ENCODE data around the gene ENOX1. TPM values are rescaled to one million over a fixed set of nuclear protein-coding genes. Genes with fewer than 3 reads are reported as not detected.
A peak's percentile ranks its signal among the peaks of the same experiment; 100 is the strongest.

The ENOX1 gene
- total and polyA plus RNA-seq, 4 donors = 0.33 to 7.7 (median 1.1) TPM

DNA sequence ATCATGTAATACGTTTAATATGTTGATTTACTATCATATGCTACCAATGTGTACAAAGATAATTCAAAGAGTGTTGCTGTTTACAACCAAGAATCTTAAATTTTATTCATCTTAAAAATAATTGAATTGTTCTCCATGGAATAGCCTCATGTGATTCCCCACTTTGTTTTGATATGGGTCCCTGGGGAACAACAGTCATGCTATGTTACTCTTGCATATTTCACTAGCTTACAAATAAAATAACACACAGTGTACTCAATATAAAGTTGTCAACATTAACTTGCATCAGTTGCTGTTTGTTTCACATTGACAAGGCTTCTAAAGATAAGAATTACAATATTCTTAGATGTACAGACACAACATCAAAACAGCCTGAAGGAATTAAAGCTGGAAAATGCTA lies 2.3 kb downstream of the ENOX1 start:
- ATAC-seq (ENCODE audit: insufficient read depth, low FRiP score) = no peak
- TF ChIP-seq, protein P1, sequence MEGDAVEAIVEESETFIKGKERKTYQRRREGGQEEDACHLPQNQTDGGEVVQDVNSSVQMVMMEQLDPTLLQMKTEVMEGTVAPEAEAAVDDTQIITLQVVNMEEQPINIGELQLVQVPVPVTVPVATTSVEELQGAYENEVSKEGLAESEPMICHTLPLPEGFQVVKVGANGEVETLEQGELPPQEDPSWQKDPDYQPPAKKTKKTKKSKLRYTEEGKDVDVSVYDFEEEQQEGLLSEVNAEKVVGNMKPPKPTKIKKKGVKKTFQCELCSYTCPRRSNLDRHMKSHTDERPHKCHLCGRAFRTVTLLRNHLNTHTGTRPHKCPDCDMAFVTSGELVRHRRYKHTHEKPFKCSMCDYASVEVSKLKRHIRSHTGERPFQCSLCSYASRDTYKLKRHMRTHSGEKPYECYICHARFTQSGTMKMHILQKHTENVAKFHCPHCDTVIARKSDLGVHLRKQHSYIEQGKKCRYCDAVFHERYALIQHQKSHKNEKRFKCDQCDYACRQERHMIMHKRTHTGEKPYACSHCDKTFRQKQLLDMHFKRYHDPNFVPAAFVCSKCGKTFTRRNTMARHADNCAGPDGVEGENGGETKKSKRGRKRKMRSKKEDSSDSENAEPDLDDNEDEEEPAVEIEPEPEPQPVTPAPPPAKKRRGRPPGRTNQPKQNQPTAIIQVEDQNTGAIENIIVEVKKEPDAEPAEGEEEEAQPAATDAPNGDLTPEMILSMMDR (IDR thresholded peaks at IDR 0.05; ENCODE audit: control extremely low read depth, extremely low read depth) = no peak
- Histone ChIP-seq H3K27me3 (ENCODE audit: control insufficient read depth in 3 of 3, insufficient read depth in 3 of 3, low read length in 2 of 3) (no peaks in the 10 kb centered on the region), H3K9me3 (ENCODE audit: control insufficient read depth in 4 of 4, insufficient read depth in 3 of 4, low read length in 3 of 4) (no peaks in the 10 kb centered on the region), H3K9ac (ENCODE audit: insufficient read depth in 1 of 2, low read length in 2 of 2) (no peak overlapping the region), H3K4me3 (no peak overlapping the region), H3K36me3 (ENCODE audit: control insufficient read depth in 4 of 4, insufficient read depth in 4 of 4, low read length in 4 of 4) (no peaks in the 10 kb centered on the region), H3K27ac (ENCODE audit: low read depth in 1 of 2, low read length in 1 of 2) (no peak overlapping the region), H3K4me1 (ENCODE audit: control insufficient read depth in 5 of 5, insufficient read depth in 5 of 5, low read length in 5 of 5) (peaks cover 0 to 17% (median 6%) of the 10 kb centered on the region in 5 donors)
- no peak for DNase-seq
- 87 to 90% methylated on average over 1 of the region's 1 CpG for WGBS, 2 donors

DNA sequence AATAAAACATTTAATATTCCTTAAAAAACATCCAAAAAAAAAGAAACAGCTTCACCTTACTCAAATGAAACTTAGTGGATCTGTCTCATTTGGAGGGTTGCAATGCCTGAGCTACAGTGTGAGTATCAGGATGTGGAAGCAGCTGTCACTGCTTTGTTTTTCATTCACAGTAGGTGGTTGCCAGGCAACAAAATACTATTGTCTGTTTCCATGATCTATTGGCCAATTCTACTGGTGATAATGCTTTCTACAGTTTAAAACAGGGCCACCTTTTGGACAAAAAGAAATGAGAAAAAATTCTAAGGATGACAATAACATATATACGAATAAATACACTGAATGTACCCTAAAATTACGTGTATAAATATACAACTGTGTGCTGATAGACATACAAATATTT lies 3.0 kb downstream of the ENOX1 start:
- peak; percentile 33 to 78 (median 69) for DNase-seq

DNA sequence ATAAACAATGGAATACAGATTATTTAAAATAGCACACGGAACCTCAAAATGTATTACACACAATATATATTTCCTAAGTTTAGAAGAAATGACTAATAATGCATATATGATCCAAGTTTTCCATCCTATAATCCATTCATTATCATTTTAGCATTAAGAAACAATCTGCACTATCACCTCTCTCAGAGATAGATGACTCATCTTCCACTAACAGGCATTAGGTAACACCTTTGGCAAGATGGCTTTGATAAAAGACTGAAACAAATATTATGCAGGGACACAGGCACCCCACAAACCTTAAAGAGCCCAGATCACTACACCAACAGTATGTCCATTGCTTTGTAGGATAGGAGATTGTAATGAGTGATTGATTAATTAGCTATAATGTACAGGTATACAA lies 4.1 kb downstream of the ENOX1 start:
- Histone ChIP-seq H3K4me3 (no peak overlapping the region), H3K27me3 (ENCODE audit: control insufficient read depth in 3 of 3, insufficient read depth in 3 of 3, low read length in 2 of 3) (no peaks in the 10 kb centered on the region), H3K36me3 (ENCODE audit: control insufficient read depth in 4 of 4, insufficient read depth in 4 of 4, low read length in 4 of 4) (no peaks in the 10 kb centered on the region), H3K4me1 (ENCODE audit: control insufficient read depth in 5 of 5, insufficient read depth in 5 of 5, low read length in 5 of 5) (peaks cover 4 to 20% (median 6%) of the 10 kb centered on the region in 5 donors), H3K9ac (ENCODE audit: insufficient read depth in 1 of 2, low read length in 2 of 2) (no peak overlapping the region), H3K27ac (ENCODE audit: low read depth in 1 of 2, low read length in 1 of 2) (no peak overlapping the region), H3K9me3 (ENCODE audit: control insufficient read depth in 4 of 4, insufficient read depth in 3 of 4, low read length in 3 of 4) (no peaks in the 10 kb centered on the region)
- WGBS, 2 donors = 84 to 92% methylated on average over 1 of the region's 1 CpG
- DNase-seq (no peak), ATAC-seq (ENCODE audit: insufficient read depth, low FRiP score) (no peak)
- TF ChIP-seq, protein P1 (IDR thresholded peaks at IDR 0.05; ENCODE audit: control extremely low read depth, extremely low read depth) = no peak

More for the DNA sequence above, 3.0 kb downstream of the ENOX1 start:
- H3K4me1 ChIP-seq (ENCODE audit: control insufficient read depth in 5 of 5, insufficient read depth in 5 of 5, low read length in 5 of 5) = peaks cover 0 to 17% (median 6%) of the 10 kb centered on the region in 5 donors
- H3K9me3 ChIP-seq (ENCODE audit: control insufficient read depth in 4 of 4, insufficient read depth in 3 of 4, low read length in 3 of 4) = no peaks in the 10 kb centered on the region
- no peak overlapping the region for H3K9ac ChIP-seq (ENCODE audit: insufficient read depth in 1 of 2, low read length in 2 of 2)
- H3K27ac ChIP-seq (ENCODE audit: low read depth in 1 of 2, low read length in 1 of 2) = no peak overlapping the region
- TF ChIP-seq, protein P1 (IDR thresholded peaks at IDR 0.05; ENCODE audit: control extremely low read depth, extremely low read depth) = no peak
- H3K27me3 ChIP-seq (ENCODE audit: control insufficient read depth in 3 of 3, insufficient read depth in 3 of 3, low read length in 2 of 3) = no peaks in the 10 kb centered on the region
- no peak for ATAC-seq (ENCODE audit: insufficient read depth, low FRiP score)
- WGBS, 2 donors = 82 to 89% methylated on average over 2 of the region's 2 CpGs
- H3K4me3 ChIP-seq = no peak overlapping the region
- no peaks in the 10 kb centered on the region for H3K36me3 ChIP-seq (ENCODE audit: control insufficient read depth in 4 of 4, insufficient read depth in 4 of 4, low read length in 4 of 4)

DNA sequence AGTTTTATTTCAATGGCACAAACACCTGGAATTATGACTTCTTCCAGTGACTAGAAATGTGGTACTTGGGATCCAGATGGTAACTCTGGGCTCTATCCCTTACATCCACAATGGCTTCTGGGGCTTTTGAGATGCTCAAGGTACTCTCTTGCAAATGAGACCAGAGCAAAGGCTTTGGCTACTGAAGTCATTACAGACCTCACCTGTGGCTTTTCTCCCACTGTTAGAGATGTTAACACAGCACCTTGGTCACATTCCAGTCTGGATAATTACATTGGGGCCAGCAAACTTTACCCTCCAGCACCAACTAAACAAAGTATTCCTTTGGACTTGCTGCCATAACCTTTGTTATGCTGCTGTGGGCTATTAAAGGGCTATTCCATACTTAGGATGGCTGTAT lies 6.1 kb downstream of the ENOX1 start:
- no peak overlapping the region for H3K9ac ChIP-seq (ENCODE audit: insufficient read depth in 1 of 2, low read length in 2 of 2)
- H3K9me3 ChIP-seq (ENCODE audit: control insufficient read depth in 4 of 4, insufficient read depth in 3 of 4, low read length in 3 of 4) = no peaks in the 10 kb centered on the region
- H3K27me3 ChIP-seq (ENCODE audit: control insufficient read depth in 3 of 3, insufficient read depth in 3 of 3, low read length in 2 of 3) = no peaks in the 10 kb centered on the region
- no peaks in the 10 kb centered on the region for H3K36me3 ChIP-seq (ENCODE audit: control insufficient read depth in 4 of 4, insufficient read depth in 4 of 4, low read length in 4 of 4)
- no peak overlapping the region for H3K4me3 ChIP-seq
- TF ChIP-seq, protein P1 (IDR thresholded peaks at IDR 0.05; ENCODE audit: control extremely low read depth, extremely low read depth) = no peak
- peaks cover 0 to 14% (median 6%) of the 10 kb centered on the region in 5 donors for H3K4me1 ChIP-seq (ENCODE audit: control insufficient read depth in 5 of 5, insufficient read depth in 5 of 5, low read length in 5 of 5)
- H3K27ac ChIP-seq (ENCODE audit: low read depth in 1 of 2, low read length in 1 of 2) = no peak overlapping the region
- ATAC-seq (ENCODE audit: insufficient read depth, low FRiP score) (no peak), DNase-seq (no peak)
